Transverse colon (tissue), 4 donors: Measurements from ENCODE around the gene MPV17. TPM values are rescaled to one million over a fixed set of nuclear protein-coding genes. Genes with fewer than 3 reads are reported as not detected.
A peak's percentile ranks its signal among the peaks of the same experiment; 100 is the strongest.
"Not testable (repeated sequence)": the region's sequence is repeated elsewhere in the genome, so short reads cannot be mapped to it uniquely, and the experiment has no call there.

Experiments
- DNase-seq: peaks from one replicate; pipeline ENCODE4 v3.0.0-alpha.2; 2019
- H3K27ac ChIP-seq, 4 donors: fragments of 200-600 bp; sonication (generic); 2 replicates each; pipeline ENCODE4 v1.5.1; 2016 to 2018; ENCODE audit warnings: inconsistent platforms in 4 of 4
- H3K27me3 ChIP-seq: fragments of 200-600 bp; sonication (generic); 2 replicates; pipeline ENCODE4 v1.5.1; 2017; ENCODE audit warnings: inconsistent platforms
- H3K36me3 ChIP-seq, 4 donors: fragments of 200-600 bp; sonication (generic); 2 replicates each; pipeline ENCODE4 v1.5.1; 2017 to 2019; ENCODE audit warnings: inconsistent platforms in 4 of 4
- H3K4me1 ChIP-seq, 4 donors: fragments of 200-600 bp; sonication (generic); 2 replicates each; pipeline ENCODE4 v1.5.1; 2017 to 2020; ENCODE audit warnings: inconsistent platforms in 4 of 4
- H3K4me3 ChIP-seq, 4 donors: fragments of 200-600 bp; sonication (generic); 1 replicate in 1 of 4; 2 replicates in 3 of 4; pipeline versions ENCODE4 v1.5.1 to v1.6.1; 2017 to 2019; ENCODE audit warnings: inconsistent platforms in 4 of 4
- H3K9me3 ChIP-seq, 2 donors: fragments of 200-600 bp; sonication (generic); 2 replicates each; pipeline ENCODE4 v1.5.1; 2017 to 2019; ENCODE audit warnings: inconsistent platforms in 2 of 2
- CTCF ChIP-seq, 5 experiments: fragments of 200-600 bp in 3 of 5; fragments of 450-650 bp in 2 of 5; sonication (generic) in 3 of 5; IDR thresholded peaks; 1 replicate in 2 of 5; 2 replicates in 3 of 5; pipeline ENCODE4 v1.5.1; 2016 to 2017; ENCODE audit warnings: antibody characterized with exemption in 5 of 5, inconsistent platforms in 3 of 5, mild to moderate bottlenecking in 2 of 5, moderate library complexity in 1 of 5
- EP300 ChIP-seq: sonication (generic); formaldehyde crosslinking; IDR thresholded peaks from one replicate; pipeline ENCODE4 v1.6.1; 2017; ENCODE audit warnings: antibody characterized with exemption, low read depth
- POLR2A ChIP-seq: fragments of 450-650 bp; IDR thresholded peaks from one replicate; pipeline ENCODE4 v1.6.1; 2016; ENCODE audit warnings: antibody characterized with exemption, mild to moderate bottlenecking, moderate library complexity
- POLR2AphosphoS5 ChIP-seq, 3 donors: sonication (generic); formaldehyde crosslinking; IDR thresholded peaks; one replicate each; pipeline ENCODE4 v1.6.1; 2016; ENCODE audit warnings: antibody characterized with exemption in 3 of 3
- WGBS, 2 donors: methylation state at CpG; one replicate each; pipeline ENCODE4 v1.1.5; 2018; ENCODE audit warnings: low coverage in 1 of 2; 5-methylcytosine and 5-hydroxymethylcytosine counted together
- in situ Hi-C, 4 donors: fragments of 200-750 bp; cut with MboI; loops; one replicate each; pipeline versions ENCODE4 v1.15.0 to v1.15.1; 2017; ENCODE audit warnings: low sequenced_read_pairs in 3 of 4, low pct_ligation_motif_present in 1 of 4, low pct_unique_long_range_greater_than_20kb in 1 of 4
- intact Hi-C: fragments of 100-400 bp; cut with DNase I; formaldehyde crosslinking; loops from one replicate; pipeline ENCODE4 v1.15.1; 2023; ENCODE audit warnings: low total_unique reads
- total RNA-seq, 4 donors: library from RNA; depleted of rRNA; stranded (reverse); fragments of >200 nt; gene quantifications; one replicate each; pipeline ENCODE4 v1.1.0, GENCODE V29; 2016

The MPV17 gene
- total RNA-seq, 4 donors from 2014 or later, result 34.4 to 53.8 (median 38.3) TPM

GRCh38 chr2:27356056-27356381 lies 33.1 kb upstream of the MPV17 start:
- no peaks in the 10 kb centered on the region for H3K9me3 ChIP-seq
- intact Hi-C loops, result no loop called here
- no peaks in the 10 kb centered on the region for H3K27me3 ChIP-seq
- peaks cover 14 to 49% (median 35%) of the 10 kb centered on the region in 4 donors for H3K4me1 ChIP-seq
- in situ Hi-C loops, result no loop called here
- peak; percentile 75 for DNase-seq
- peak overlapping the region; percentile 58 to 85 (median 76) for H3K4me3 ChIP-seq
- H3K27ac ChIP-seq, result peak overlapping the region; percentile 89 to 96 (median 90)
- WGBS, 2 donors, result 0% methylated on average over 3 to 12 of the region's 12 CpGs
- no peaks in the 10 kb centered on the region for H3K36me3 ChIP-seq
- TF ChIP-seq CTCF (IDR thresholded peaks at IDR 0.05) (no peak), POLR2AphosphoS5 (IDR thresholded peaks at IDR 0.05) (no peak), POLR2A (no peak), EP300 (no peak)

GRCh38 chr2:27354597-27354927 lies 31.7 kb upstream of the MPV17 start:
- TF ChIP-seq CTCF (IDR thresholded peaks at IDR 0.05), result no peak
- TF ChIP-seq EP300, result no peak
- TF ChIP-seq POLR2A, result no peak
- no peak for TF ChIP-seq POLR2AphosphoS5 (IDR thresholded peaks at IDR 0.05)
- in situ Hi-C loops (no loop called here), intact Hi-C loops (no loop called here)
- WGBS, 2 donors, result 87 to 100% methylated on average over 3 to 7 of the region's 7 CpGs
- no peak for DNase-seq
- Histone ChIP-seq H3K27me3 (no peaks in the 10 kb centered on the region), H3K9me3 (no peaks in the 10 kb centered on the region), H3K27ac (peak overlapping the region in 3 of 4 donors; percentile 14 to 53 (median 50)), H3K36me3 (no peaks in the 10 kb centered on the region), H3K4me1 (peaks cover 14 to 49% (median 35%) of the 10 kb centered on the region in 4 donors), H3K4me3 (no peak overlapping the region)

GRCh38 chr2:27353762-27354596 lies 31.1 kb upstream of the MPV17 start:
- no peaks in the 10 kb centered on the region for H3K27me3 ChIP-seq
- 63% methylated on average over 5 to 7 of the region's 7 CpGs for WGBS, 2 donors
- intact Hi-C loops, result no loop called here
- in situ Hi-C loops, result no loop called here
- TF ChIP-seq EP300 (no peak), CTCF (IDR thresholded peaks at IDR 0.05) (no peak), POLR2AphosphoS5 (IDR thresholded peaks at IDR 0.05) (no peak), POLR2A (no peak)
- H3K36me3 ChIP-seq, result no peaks in the 10 kb centered on the region
- peaks cover 14 to 49% (median 35%) of the 10 kb centered on the region in 4 donors for H3K4me1 ChIP-seq
- no peak for DNase-seq
- H3K27ac ChIP-seq, result peak overlapping the region in 3 of 4 donors; percentile 14 to 53 (median 50)
- H3K4me3 ChIP-seq, result no peak overlapping the region
- no peaks in the 10 kb centered on the region for H3K9me3 ChIP-seq

GRCh38 chr2:27353386-27353761 lies 30.5 kb upstream of the MPV17 start:
- H3K9me3 ChIP-seq, H3K27me3 ChIP-seq, in situ Hi-C loops, DNase-seq, intact Hi-C loops, H3K4me3 ChIP-seq, H3K36me3 ChIP-seq: not testable (repeated sequence)
- H3K27ac ChIP-seq, result peak overlapping the region in 2 of 4 donors; percentile 50 to 53
- H3K4me1 ChIP-seq, result peaks cover 14 to 48% (median 35%) of the 10 kb centered on the region in 4 donors
- WGBS, 2 donors, result 94 to 99% methylated on average over 4 to 5 of the region's 5 CpGs
